ENCODE results near the gene CNTNAP2.
A peak's percentile ranks its signal among the peaks of the same experiment; 100 is the strongest.

Gene CNTNAP2

DNA sequence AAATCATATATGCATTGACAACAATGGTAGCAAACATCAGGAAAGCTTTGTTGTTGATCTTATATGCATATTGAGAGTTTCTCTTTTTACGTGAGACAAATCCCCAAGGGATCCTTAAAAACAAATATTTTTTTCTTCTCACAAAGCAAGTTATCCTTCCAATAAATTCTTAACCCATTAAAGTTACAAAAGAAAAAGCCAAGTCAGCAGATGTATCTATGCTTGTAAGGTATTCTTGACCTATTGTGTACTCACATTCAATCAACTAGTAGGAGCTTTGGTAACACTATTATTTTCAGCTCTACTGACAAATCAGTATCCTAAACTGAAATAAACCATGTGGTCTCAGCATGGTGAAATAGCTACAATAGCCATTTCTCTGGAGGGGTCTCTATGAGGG lies 586.3 kb downstream of the CNTNAP2 start:
- DNase-seq (ENCODE audit: low read depth, low spot score): no peak
- Histone ChIP-seq H3K27ac (no peak overlapping the region), H3K4me3 (no peak overlapping the region), H3K9ac (ENCODE audit: insufficient read length) (no peak overlapping the region), H3K9me3 (ENCODE audit: low read depth, low read length) (no peaks in the 10 kb centered on the region), H3K36me3 (ENCODE audit: insufficient read depth, low read length) (no peaks in the 10 kb centered on the region)
- no peak for TF ChIP-seq EZH2 (IDR thresholded peaks at IDR 0.05)

DNA sequence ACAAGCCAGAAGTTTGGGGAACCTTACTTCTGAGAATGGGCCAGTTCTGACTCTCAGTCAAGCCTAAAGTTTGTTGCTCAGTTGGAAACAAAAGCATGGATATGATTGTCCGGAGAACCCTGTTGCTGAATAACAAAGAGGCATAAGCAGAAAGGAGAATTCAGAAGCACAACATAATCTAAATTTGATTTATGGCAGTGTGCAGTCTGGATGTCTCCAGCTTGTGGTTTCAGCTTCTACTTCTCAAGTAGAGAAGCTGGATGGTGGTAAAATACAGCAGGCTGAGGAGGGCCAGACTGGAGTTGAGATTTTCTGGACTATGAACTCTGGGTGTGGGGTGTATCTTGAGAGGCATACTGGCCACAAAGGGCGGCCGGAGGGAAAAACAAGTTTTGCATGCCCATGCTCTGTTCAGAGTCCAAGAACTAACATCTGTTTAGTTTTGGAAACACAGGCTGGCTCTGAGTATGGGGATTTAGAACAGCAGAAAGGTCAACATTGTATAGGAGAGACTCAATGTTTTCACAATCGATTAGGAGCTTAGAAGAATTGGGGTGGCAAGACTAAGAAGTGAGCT lies 592.9 kb downstream of the CNTNAP2 start:
- peak overlapping the region; percentile 39 for H3K9ac ChIP-seq (ENCODE audit: insufficient read length)
- no peaks in the 10 kb centered on the region for H3K36me3 ChIP-seq (ENCODE audit: insufficient read depth, low read length)
- TF ChIP-seq POLR2AphosphoS5 (IDR thresholded peaks at IDR 0.05; ENCODE audit: borderline replicate concordance, low read depth, low read length) (no peak), FOXP2 (optimal IDR thresholded peaks at IDR 0.05; ENCODE audit: control extremely low read depth, extremely low read length, insufficient read depth) (no peak), EZH2 (IDR thresholded peaks at IDR 0.05) (no peak)
- no peaks in the 10 kb centered on the region for H3K9me3 ChIP-seq (ENCODE audit: low read depth, low read length)
- peak overlapping the region; percentile 57 for H3K4me3 ChIP-seq
- DNase-seq (ENCODE audit: low read depth, low spot score): peak; percentile 30
- peak overlapping the region; percentile 76 for H3K27ac ChIP-seq

DNA sequence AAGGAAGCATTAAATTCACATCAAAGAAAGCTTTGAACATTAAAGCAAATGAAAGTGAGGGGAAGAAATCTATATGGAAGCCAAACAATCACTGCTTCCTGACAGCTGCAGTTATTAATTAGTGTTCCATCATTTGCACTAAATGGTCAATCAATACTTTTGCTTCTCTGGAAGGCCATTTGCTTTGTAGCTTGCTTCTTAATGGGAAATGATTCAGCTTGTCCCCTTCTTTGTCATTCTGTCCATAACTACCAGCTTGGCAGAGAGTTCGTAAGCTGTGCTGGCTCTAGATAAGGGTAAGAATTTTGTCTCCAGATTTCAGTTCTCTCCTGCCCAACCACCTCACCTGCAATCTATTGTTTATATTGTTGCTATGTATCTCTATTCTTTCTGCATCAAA lies 596.6 kb downstream of the CNTNAP2 start:
- Histone ChIP-seq H3K4me3 (no peak overlapping the region), H3K9ac (ENCODE audit: insufficient read length) (no peak overlapping the region), H3K9me3 (ENCODE audit: low read depth, low read length) (no peaks in the 10 kb centered on the region), H3K27ac (no peak overlapping the region), H3K36me3 (ENCODE audit: insufficient read depth, low read length) (no peaks in the 10 kb centered on the region)
- no peak for DNase-seq (ENCODE audit: low read depth, low spot score)
- TF ChIP-seq POLR2AphosphoS5 (IDR thresholded peaks at IDR 0.05; ENCODE audit: borderline replicate concordance, low read depth, low read length) (no peak), FOXP2 (optimal IDR thresholded peaks at IDR 0.05; ENCODE audit: control extremely low read depth, extremely low read length, insufficient read depth) (no peak), EZH2 (IDR thresholded peaks at IDR 0.05) (no peak)

DNA sequence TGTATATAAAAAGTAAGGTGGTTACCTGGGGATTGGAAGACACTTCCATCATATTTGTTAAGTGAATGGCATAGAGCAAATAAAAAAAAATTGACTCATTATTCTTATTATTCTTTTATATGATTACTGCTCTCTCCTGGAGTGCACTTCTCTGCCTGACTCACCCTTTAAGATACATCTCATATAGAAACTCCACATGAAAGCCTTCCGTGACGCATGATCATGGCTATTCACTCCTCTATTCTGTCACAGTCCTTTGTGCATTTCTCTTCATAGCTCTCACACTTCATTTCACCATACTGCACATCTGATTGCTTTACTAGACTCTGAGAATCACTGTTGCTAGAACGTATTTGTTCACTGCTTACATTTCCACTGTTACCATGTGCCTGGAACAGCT lies 597.3 kb downstream of the CNTNAP2 start:
- Histone ChIP-seq H3K9me3 (ENCODE audit: low read depth, low read length) (no peaks in the 10 kb centered on the region), H3K4me3 (no peak overlapping the region), H3K9ac (ENCODE audit: insufficient read length) (no peak overlapping the region), H3K36me3 (ENCODE audit: insufficient read depth, low read length) (no peaks in the 10 kb centered on the region), H3K27ac (no peak overlapping the region)
- DNase-seq (ENCODE audit: low read depth, low spot score): no peak
- TF ChIP-seq POLR2AphosphoS5 (IDR thresholded peaks at IDR 0.05; ENCODE audit: borderline replicate concordance, low read depth, low read length) (no peak), EZH2 (IDR thresholded peaks at IDR 0.05) (no peak), FOXP2 (optimal IDR thresholded peaks at IDR 0.05; ENCODE audit: control extremely low read depth, extremely low read length, insufficient read depth) (no peak)

DNA sequence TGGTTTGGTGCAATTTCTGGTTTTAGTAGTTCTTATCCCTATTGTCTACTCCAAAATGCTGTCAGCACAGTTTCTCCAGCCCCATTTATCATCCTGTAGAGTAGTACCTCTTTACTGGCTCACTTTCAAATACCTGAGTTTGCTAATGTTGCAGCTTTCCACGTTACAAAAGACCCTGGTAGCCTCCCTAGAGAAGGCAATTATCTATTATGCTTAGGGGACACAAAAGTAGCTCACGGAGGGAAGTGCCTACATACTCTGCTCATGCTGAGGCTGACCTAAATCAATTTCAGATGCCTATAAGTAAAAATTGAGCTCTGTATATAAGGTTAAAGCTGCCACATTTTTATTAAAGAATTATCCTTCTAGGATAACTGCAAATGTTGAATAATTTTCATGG lies 603.6 kb downstream of the CNTNAP2 start:
- DNase-seq (ENCODE audit: low read depth, low spot score): no peak
- no peak for TF ChIP-seq EZH2 (IDR thresholded peaks at IDR 0.05)
- no peak for TF ChIP-seq POLR2AphosphoS5 (IDR thresholded peaks at IDR 0.05; ENCODE audit: borderline replicate concordance, low read depth, low read length)
- no peak for TF ChIP-seq FOXP2 (optimal IDR thresholded peaks at IDR 0.05; ENCODE audit: control extremely low read depth, extremely low read length, insufficient read depth)
- H3K36me3 ChIP-seq (ENCODE audit: insufficient read depth, low read length): no peaks in the 10 kb centered on the region
- H3K9ac ChIP-seq (ENCODE audit: insufficient read length): no peak overlapping the region
- H3K4me3 ChIP-seq: no peak overlapping the region
- H3K9me3 ChIP-seq (ENCODE audit: low read depth, low read length): no peaks in the 10 kb centered on the region
- H3K27ac ChIP-seq: no peak overlapping the region

DNA sequence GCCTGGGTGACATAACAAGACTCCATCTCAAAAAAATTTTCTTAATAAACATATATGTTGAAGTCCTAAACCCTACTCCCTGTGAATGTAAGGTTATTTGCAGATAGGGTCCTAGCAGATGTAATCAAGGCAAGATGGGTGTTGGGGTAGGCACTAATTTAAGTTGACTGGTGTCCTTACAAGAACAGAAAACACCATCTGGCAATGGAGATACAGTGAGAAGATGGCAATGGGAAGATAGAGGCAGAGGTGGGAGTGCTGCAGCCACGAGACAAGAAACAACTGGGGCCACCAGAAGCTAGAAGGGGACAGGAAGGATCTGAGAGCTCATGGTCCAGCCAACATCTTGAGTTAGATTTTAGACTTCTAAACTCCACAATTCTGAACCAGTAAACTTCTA lies 606.4 kb downstream of the CNTNAP2 start:
- H3K9ac ChIP-seq (ENCODE audit: insufficient read length): no peak overlapping the region
- no peaks in the 10 kb centered on the region for H3K36me3 ChIP-seq (ENCODE audit: insufficient read depth, low read length)
- H3K27ac ChIP-seq: no peak overlapping the region
- DNase-seq (ENCODE audit: low read depth, low spot score): no peak
- no peaks in the 10 kb centered on the region for H3K9me3 ChIP-seq (ENCODE audit: low read depth, low read length)
- no peak overlapping the region for H3K4me3 ChIP-seq
- TF ChIP-seq POLR2AphosphoS5 (IDR thresholded peaks at IDR 0.05; ENCODE audit: borderline replicate concordance, low read depth, low read length) (no peak), FOXP2 (optimal IDR thresholded peaks at IDR 0.05; ENCODE audit: control extremely low read depth, extremely low read length, insufficient read depth) (no peak), EZH2 (IDR thresholded peaks at IDR 0.05) (no peak)

DNA sequence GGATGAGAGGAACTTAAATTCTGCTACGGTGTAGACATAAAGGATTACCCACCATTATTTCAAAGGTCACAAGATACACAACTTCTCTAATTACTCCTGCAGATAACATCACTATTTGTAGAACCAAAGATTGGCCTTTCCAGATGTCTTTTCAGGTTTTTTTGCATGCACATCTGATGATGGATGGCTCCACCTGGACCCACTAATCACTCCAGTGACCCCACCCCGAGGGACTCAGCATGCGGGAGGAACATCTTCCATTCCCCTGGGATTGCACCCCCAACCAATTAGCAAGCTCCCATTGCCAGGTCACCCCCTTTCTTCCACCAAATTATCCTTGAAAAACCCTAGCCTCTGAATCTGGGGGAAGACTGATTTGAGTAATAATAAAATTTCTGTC lies 608.9 kb downstream of the CNTNAP2 start:
- H3K4me3 ChIP-seq: no peak overlapping the region
- TF ChIP-seq FOXP2 (optimal IDR thresholded peaks at IDR 0.05; ENCODE audit: control extremely low read depth, extremely low read length, insufficient read depth): no peak
- no peak for TF ChIP-seq EZH2 (IDR thresholded peaks at IDR 0.05)
- no peak for TF ChIP-seq POLR2AphosphoS5 (IDR thresholded peaks at IDR 0.05; ENCODE audit: borderline replicate concordance, low read depth, low read length)
- no peak overlapping the region for H3K27ac ChIP-seq
- H3K9me3 ChIP-seq (ENCODE audit: low read depth, low read length): no peaks in the 10 kb centered on the region
- no peak overlapping the region for H3K9ac ChIP-seq (ENCODE audit: insufficient read length)
- no peak for DNase-seq (ENCODE audit: low read depth, low spot score)
- no peaks in the 10 kb centered on the region for H3K36me3 ChIP-seq (ENCODE audit: insufficient read depth, low read length)

DNA sequence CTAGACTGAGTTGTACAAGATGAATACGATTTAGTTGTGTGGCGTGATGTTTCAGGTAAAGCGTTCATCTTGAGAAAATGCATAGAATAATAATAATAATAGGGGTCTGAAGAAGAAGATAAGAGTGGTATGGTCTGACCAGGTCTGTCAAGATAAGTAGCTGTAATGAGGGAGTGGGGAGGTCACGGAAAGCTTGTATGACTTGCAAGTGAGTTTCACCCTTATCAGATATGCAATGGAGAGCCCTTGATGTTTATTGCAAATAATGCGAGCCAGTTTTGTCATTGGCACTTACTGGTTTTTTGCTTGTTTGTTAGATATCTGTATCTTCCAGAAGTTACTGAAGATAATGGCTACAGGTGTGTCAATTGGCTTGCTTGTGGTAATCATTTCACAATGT lies 611.5 kb downstream of the CNTNAP2 start:
- DNase-seq (ENCODE audit: low read depth, low spot score): no peak
- Histone ChIP-seq H3K4me3 (no peak overlapping the region), H3K9ac (ENCODE audit: insufficient read length) (no peak overlapping the region), H3K27ac (no peak overlapping the region), H3K36me3 (ENCODE audit: insufficient read depth, low read length) (no peaks in the 10 kb centered on the region), H3K9me3 (ENCODE audit: low read depth, low read length) (no peaks in the 10 kb centered on the region)
- TF ChIP-seq EZH2 (IDR thresholded peaks at IDR 0.05): no peak
- no peak for TF ChIP-seq FOXP2 (optimal IDR thresholded peaks at IDR 0.05; ENCODE audit: control extremely low read depth, extremely low read length, insufficient read depth)
- no peak for TF ChIP-seq POLR2AphosphoS5 (IDR thresholded peaks at IDR 0.05; ENCODE audit: borderline replicate concordance, low read depth, low read length)

DNA sequence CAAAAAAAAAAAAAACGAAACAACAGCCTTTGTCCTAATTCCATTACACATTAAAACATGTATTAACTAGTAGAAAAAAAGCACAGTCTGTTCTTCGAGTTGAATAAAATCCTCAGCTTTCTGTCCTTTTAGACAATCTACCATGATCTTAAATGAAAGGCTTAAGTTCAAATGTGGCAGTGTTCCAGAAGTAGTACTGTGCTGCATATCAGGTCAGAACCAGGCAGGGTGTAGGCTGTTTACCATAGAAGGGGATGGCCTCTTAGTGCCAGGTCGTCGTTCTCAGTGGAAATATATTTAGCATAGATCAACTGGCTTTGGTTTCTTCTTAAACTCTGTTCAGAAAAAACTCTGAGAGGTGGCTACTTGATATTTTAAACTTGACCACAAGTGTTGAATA lies 612.0 kb downstream of the CNTNAP2 start:
- Histone ChIP-seq H3K27ac (no peak overlapping the region), H3K36me3 (ENCODE audit: insufficient read depth, low read length) (no peaks in the 10 kb centered on the region), H3K9ac (ENCODE audit: insufficient read length) (no peak overlapping the region), H3K9me3 (ENCODE audit: low read depth, low read length) (no peaks in the 10 kb centered on the region), H3K4me3 (no peak overlapping the region)
- no peak for DNase-seq (ENCODE audit: low read depth, low spot score)
- no peak for TF ChIP-seq EZH2 (IDR thresholded peaks at IDR 0.05)
- TF ChIP-seq POLR2AphosphoS5 (IDR thresholded peaks at IDR 0.05; ENCODE audit: borderline replicate concordance, low read depth, low read length): no peak
- TF ChIP-seq FOXP2 (optimal IDR thresholded peaks at IDR 0.05; ENCODE audit: control extremely low read depth, extremely low read length, insufficient read depth): no peak
